Keratinocyte (primary cell): Measurements from ENCODE around the gene PRR14. TPM values are rescaled to one million over a fixed set of nuclear protein-coding genes. Genes with fewer than 3 reads are reported as not detected.

Experiments
- DNase-seq: peaks from one replicate; pipeline ENCODE4 v3.0.0-alpha.2; 2011; ENCODE audit warnings: low read depth, missing footprints, low spot score
- FAIRE-seq: peaks from 2 replicates; lab custom pipeline; 2011; peaks lifted over from hg19 to GRCh38; lab: Jason Lieb, UNC
- H2AFZ ChIP-seq: 2 replicates; pipeline ENCODE4 v1.6.0; 2012; ENCODE audit warnings: low read length, control low read depth, inconsistent platforms; ENCODE audit not compliant: control insufficient read depth
- H3K27ac ChIP-seq: 2 replicates; pipeline ENCODE4 v1.5.1; 2011; ENCODE audit warnings: low read length; ENCODE audit not compliant: control insufficient read depth, insufficient read depth
- H3K27me3 ChIP-seq: 3 replicates; pipeline ENCODE4 v1.6.0; 2011; ENCODE audit warnings: low read length; ENCODE audit not compliant: control insufficient read depth, insufficient read depth; ENCODE audit errors: extremely low read depth
- H3K36me3 ChIP-seq, 2 experiments: 2 replicates in 1 of 2; 3 replicates in 1 of 2; pipeline ENCODE4 v1.5.1; 2011; ENCODE audit warnings: low read length in 2 of 2, mild to moderate bottlenecking in 1 of 2; ENCODE audit not compliant: control insufficient read depth in 2 of 2, insufficient read depth in 2 of 2; ENCODE audit errors: extremely low read depth in 1 of 2
- H3K4me1 ChIP-seq: 3 replicates; pipeline ENCODE4 v1.5.1; 2011; ENCODE audit warnings: low read length; ENCODE audit not compliant: control insufficient read depth, insufficient read depth; ENCODE audit errors: extremely low read depth
- H3K4me2 ChIP-seq: 3 replicates; pipeline ENCODE4 v1.6.0; 2011; ENCODE audit warnings: low read depth, low read length; ENCODE audit not compliant: control insufficient read depth, insufficient read depth; ENCODE audit errors: extremely low read depth
- H3K4me3 ChIP-seq, 3 experiments: fragments of 200-600 bp in 1 of 3; sonication (generic) in 1 of 3; 2 replicates in 2 of 3; 3 replicates in 1 of 3; pipeline ENCODE4 v1.5.1; 2011 to 2016; ENCODE audit warnings: low read length in 3 of 3, mild to moderate bottlenecking in 3 of 3, control low read depth in 2 of 3, inconsistent platforms in 1 of 3, low read depth in 1 of 3, mixed read lengths in 1 of 3, mixed run types in 1 of 3, moderate library complexity in 1 of 3; ENCODE audit not compliant: control insufficient read depth in 2 of 3, insufficient read depth in 2 of 3; ENCODE audit errors: extremely low read depth in 1 of 3
- H3K79me2 ChIP-seq: 2 replicates; pipeline ENCODE4 v1.6.0; 2012; ENCODE audit warnings: low read length; ENCODE audit not compliant: control insufficient read depth, insufficient read depth
- H3K9ac ChIP-seq: 3 replicates; pipeline ENCODE4 v1.6.0; 2011; ENCODE audit warnings: low read length; ENCODE audit not compliant: control insufficient read depth, insufficient read depth; ENCODE audit errors: extremely low read depth
- H3K9me1 ChIP-seq: 3 replicates; pipeline ENCODE4 v1.6.0; 2011; ENCODE audit warnings: low read length; ENCODE audit not compliant: control insufficient read depth, insufficient read depth; ENCODE audit errors: extremely low read depth
- H3K9me3 ChIP-seq: 2 replicates; pipeline ENCODE4 v1.5.1; 2012; ENCODE audit warnings: low read depth, low read length; ENCODE audit not compliant: control insufficient read depth
- H4K20me1 ChIP-seq: 3 replicates; pipeline ENCODE4 v1.6.0; 2011; ENCODE audit warnings: low read length; ENCODE audit not compliant: control insufficient read depth, insufficient read depth; ENCODE audit errors: extremely low read depth
- CTCF ChIP-seq, 3 experiments: IDR thresholded peaks in 1 of 3; conservative IDR thresholded peaks in 1 of 3; optimal IDR thresholded peaks in 1 of 3; 2 replicates in 2 of 3; 3 replicates in 1 of 3; pipeline versions ENCODE3 to v1.5.1; 2011; ENCODE audit warnings: low read length in 3 of 3, mild to moderate bottlenecking in 3 of 3, moderate library complexity in 2 of 3, control low read depth in 1 of 3, inconsistent platforms in 1 of 3; ENCODE audit not compliant: insufficient read depth in 2 of 3; ENCODE audit errors: extremely low read depth in 1 of 3
- EZH2 ChIP-seq: IDR thresholded peaks from one replicate; pipeline ENCODE4 v1.6.1; 2012; ENCODE audit warnings: inconsistent platforms, mild to moderate bottlenecking, low read length, moderate library complexity
- dilution Hi-C: fragments of 300-500 bp; cut with MboI; formaldehyde crosslinking; loops from one replicate; pipeline ENCODE4 v1.7.0; 2020; ENCODE audit warnings: low sequenced_read_pairs; ENCODE audit not compliant: extremely low pct_ligation_motif_present
- polyA plus RNA-seq, 5 experiments: library from polyadenylated mRNA; depleted of rRNA in 3 of 5; stranded (reverse) in 3 of 5; stranded (forward) in 1 of 5; unstranded in 1 of 5; fragments of >200 nt; gene quantifications; 1 replicate in 1 of 5; 2 replicates in 3 of 5; 3 replicates in 1 of 5; pipeline versions ENCODE4 v1.2.1 to v1.2.3, GENCODE V29; 2011 to 2012; ENCODE audit warnings: missing spikeins in 2 of 5, low read depth in 1 of 5, low replicate concordance in 1 of 5

PRR14 gene
- polyA plus RNA-seq, 1 donor (not counting 4 experiments of a cell fraction or from before 2014, with no cell fraction given): 7.4 TPM

- Histone ChIP-seq H3K27ac (no peak overlapping the region), H3K9me3 (no peaks in the 10 kb centered on the region), H3K4me1 (peaks cover 8% of the 10 kb centered on the region), H3K4me2 (no peak overlapping the region), H3K36me3 (peaks cover 49 to 61% of the 10 kb centered on the region in 2 experiments), H3K9me1 (no peaks in the 10 kb centered on the region), H4K20me1 (no peaks in the 10 kb centered on the region), H3K27me3 (no peaks in the 10 kb centered on the region), H3K4me3 (no peak overlapping the region), H3K9ac (no peak overlapping the region), H2AFZ (no peak overlapping the region), H3K79me2 (peaks cover 37% of the 10 kb centered on the region)
- dilution Hi-C loops: no loop called here
- no peak for TF ChIP-seq CTCF (optimal IDR thresholded peaks at IDR 0.05 in 1 of 3, IDR thresholded peaks at IDR 0.05 in 1 of 3, conservative IDR thresholded peaks at IDR 0.05 in 1 of 3; ENCODE audit: extremely low read depth in 1 of 3, insufficient read depth in 2 of 3, low read length in 3 of 3)
- TF ChIP-seq EZH2: no peak
- FAIRE-seq (no peak), DNase-seq (no peak)
Measured at GRCh38 chr16:30665830-30666190, 15.1 kb downstream of the PRR14 start.

GRCh38 chr16:30666681-30667080 is 15.9 kb downstream of the PRR14 start:
- FAIRE-seq (no peak), DNase-seq (no peak)
- dilution Hi-C loops: no loop called here
- no peaks in the 10 kb centered on the region for H3K9me1 ChIP-seq
- no peaks in the 10 kb centered on the region for H3K9me3 ChIP-seq
- H3K4me1 ChIP-seq: no peaks in the 10 kb centered on the region
- no peak for TF ChIP-seq EZH2
- no peak for TF ChIP-seq CTCF (optimal IDR thresholded peaks at IDR 0.05 in 1 of 3, IDR thresholded peaks at IDR 0.05 in 1 of 3, conservative IDR thresholded peaks at IDR 0.05 in 1 of 3; ENCODE audit: extremely low read depth in 1 of 3, insufficient read depth in 2 of 3, low read length in 3 of 3)
- H3K27me3 ChIP-seq: no peaks in the 10 kb centered on the region
- H3K4me3 ChIP-seq: no peak overlapping the region
- no peak overlapping the region for H3K9ac ChIP-seq
- no peak overlapping the region for H3K27ac ChIP-seq
- H3K36me3 ChIP-seq: peaks cover 41 to 56% of the 10 kb centered on the region in 2 experiments
- H2AFZ ChIP-seq: no peak overlapping the region
- H3K79me2 ChIP-seq: peaks cover 29% of the 10 kb centered on the region
- H4K20me1 ChIP-seq: no peaks in the 10 kb centered on the region
- no peak overlapping the region for H3K4me2 ChIP-seq
